Osteoblast (primary cell): ENCODE data around the gene POLD1. TPM values are rescaled to one million over a fixed set of nuclear protein-coding genes. Genes with fewer than 3 reads are reported as not detected.

Source experiments
- DNase-seq: peaks from one replicate; pipeline ENCODE4 v3.0.0; 2011; ENCODE audit warnings: low spot score, mixed read lengths; ENCODE audit not compliant: insufficient read length; ENCODE audit errors: missing footprints
- H2AFZ ChIP-seq: 2 replicates; pipeline ENCODE4 v1.6.0; 2011; ENCODE audit warnings: mild to moderate bottlenecking, low read length
- H3K27ac ChIP-seq: 2 replicates; pipeline ENCODE4 v1.5.1; 2011; ENCODE audit warnings: mild to moderate bottlenecking, low read depth, low read length, moderate library complexity
- H3K27me3 ChIP-seq: 2 replicates; pipeline ENCODE4 v1.6.0; 2012; ENCODE audit warnings: mild to moderate bottlenecking, control low read depth, inconsistent platforms, low read length, moderate library complexity; ENCODE audit not compliant: insufficient read depth
- H3K36me3 ChIP-seq: 2 replicates; pipeline ENCODE4 v1.5.1; 2011; ENCODE audit warnings: mild to moderate bottlenecking, low read length, control low read depth, moderate library complexity; ENCODE audit not compliant: insufficient read depth
- H3K4me1 ChIP-seq: 2 replicates; pipeline ENCODE4 v1.5.1; 2011; ENCODE audit warnings: mild to moderate bottlenecking, low read length, control low read depth, moderate library complexity; ENCODE audit not compliant: insufficient read depth
- H3K4me2 ChIP-seq: 2 replicates; pipeline ENCODE4 v1.6.0; 2011; ENCODE audit warnings: mild to moderate bottlenecking, low read length; ENCODE audit not compliant: insufficient read depth
- H3K4me3 ChIP-seq: fragments of 200-600 bp; sonication (generic); 3 replicates; pipeline ENCODE4 v1.5.1; 2012; ENCODE audit warnings: mild to moderate bottlenecking, low read length, inconsistent platforms; ENCODE audit not compliant: insufficient read depth
- H3K79me2 ChIP-seq: 2 replicates; pipeline ENCODE4 v1.6.0; 2012; ENCODE audit warnings: mild to moderate bottlenecking, low read length, control low read depth, inconsistent platforms; ENCODE audit not compliant: insufficient read depth
- H3K9me3 ChIP-seq: 2 replicates; pipeline ENCODE4 v1.5.1; 2011; ENCODE audit warnings: low read depth, low read length, control low read depth
- H4K20me1 ChIP-seq: 2 replicates; pipeline ENCODE4 v1.6.0; 2012; ENCODE audit warnings: mild to moderate bottlenecking, low read length, control low read depth; ENCODE audit not compliant: insufficient read depth
- total RNA-seq: library from RNA; depleted of rRNA; stranded (reverse); fragments of >200 nt; gene quantifications from 2 replicates; pipeline ENCODE4 v1.2.3, GENCODE V29; 2012
- TF ChIP-seq, protein P1 (sequence below): IDR thresholded peaks from 2 replicates; pipeline ENCODE4 v1.5.1; 2011; ENCODE audit warnings: mild to moderate bottlenecking, low read depth, low read length, moderate library complexity; ENCODE audit errors: extremely low read depth

Gene POLD1
- total RNA-seq, 1 donor = 15.6 TPM

GRCh38 chr19:50460161-50460765 is 76.1 kb downstream of the POLD1 start:
- Histone ChIP-seq H3K4me3 (no peak overlapping the region), H3K4me2 (peak overlapping the region; percentile 14), H3K27ac (no peak overlapping the region), H2AFZ (no peak overlapping the region), H4K20me1 (no peaks in the 10 kb centered on the region), H3K4me1 (peaks cover 8% of the 10 kb centered on the region), H3K9me3 (no peaks in the 10 kb centered on the region), H3K27me3 (peaks cover 13% of the 10 kb centered on the region), H3K79me2 (no peaks in the 10 kb centered on the region), H3K36me3 (no peaks in the 10 kb centered on the region)
- peak; percentile 90 for DNase-seq
- TF ChIP-seq, protein P1, sequence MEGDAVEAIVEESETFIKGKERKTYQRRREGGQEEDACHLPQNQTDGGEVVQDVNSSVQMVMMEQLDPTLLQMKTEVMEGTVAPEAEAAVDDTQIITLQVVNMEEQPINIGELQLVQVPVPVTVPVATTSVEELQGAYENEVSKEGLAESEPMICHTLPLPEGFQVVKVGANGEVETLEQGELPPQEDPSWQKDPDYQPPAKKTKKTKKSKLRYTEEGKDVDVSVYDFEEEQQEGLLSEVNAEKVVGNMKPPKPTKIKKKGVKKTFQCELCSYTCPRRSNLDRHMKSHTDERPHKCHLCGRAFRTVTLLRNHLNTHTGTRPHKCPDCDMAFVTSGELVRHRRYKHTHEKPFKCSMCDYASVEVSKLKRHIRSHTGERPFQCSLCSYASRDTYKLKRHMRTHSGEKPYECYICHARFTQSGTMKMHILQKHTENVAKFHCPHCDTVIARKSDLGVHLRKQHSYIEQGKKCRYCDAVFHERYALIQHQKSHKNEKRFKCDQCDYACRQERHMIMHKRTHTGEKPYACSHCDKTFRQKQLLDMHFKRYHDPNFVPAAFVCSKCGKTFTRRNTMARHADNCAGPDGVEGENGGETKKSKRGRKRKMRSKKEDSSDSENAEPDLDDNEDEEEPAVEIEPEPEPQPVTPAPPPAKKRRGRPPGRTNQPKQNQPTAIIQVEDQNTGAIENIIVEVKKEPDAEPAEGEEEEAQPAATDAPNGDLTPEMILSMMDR = no peak

- Histone ChIP-seq H4K20me1 (no peaks in the 10 kb centered on the region), H3K79me2 (no peaks in the 10 kb centered on the region), H2AFZ (peak overlapping the region; percentile 56), H3K4me1 (peaks cover 8% of the 10 kb centered on the region), H3K27ac (no peak overlapping the region), H3K4me2 (no peak overlapping the region), H3K9me3 (no peaks in the 10 kb centered on the region), H3K36me3 (no peaks in the 10 kb centered on the region), H3K4me3 (no peak overlapping the region), H3K27me3 (peaks cover 13% of the 10 kb centered on the region)
- peak; percentile 99 for DNase-seq
- TF ChIP-seq, protein P1 = peak; percentile 81
Measured at GRCh38 chr19:50461066-50461875, 77.1 kb downstream of the POLD1 start.

DNA sequence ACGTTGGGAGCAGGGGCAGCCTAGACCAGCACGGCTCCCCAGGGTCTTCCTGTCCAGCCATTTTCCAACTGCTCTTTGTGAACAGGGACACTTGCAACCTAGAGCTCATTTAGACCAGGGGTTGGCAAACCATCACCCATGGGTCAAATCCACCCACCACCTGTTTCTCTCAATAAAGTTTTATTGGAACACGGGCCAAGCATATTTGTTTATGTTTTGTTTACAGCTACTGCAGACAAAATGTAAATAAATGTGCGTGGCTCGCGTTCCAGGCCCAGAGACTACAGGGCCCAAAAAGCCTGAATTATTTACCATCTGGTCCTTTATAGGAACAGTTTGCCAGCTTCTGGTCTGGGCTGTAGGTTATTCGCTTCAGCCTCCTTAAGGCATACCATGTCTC is 78.8 kb downstream of the POLD1 start:
- Histone ChIP-seq H3K4me3 (no peak overlapping the region), H3K36me3 (no peaks in the 10 kb centered on the region)
- TF ChIP-seq, protein P1 = no peak

DNA sequence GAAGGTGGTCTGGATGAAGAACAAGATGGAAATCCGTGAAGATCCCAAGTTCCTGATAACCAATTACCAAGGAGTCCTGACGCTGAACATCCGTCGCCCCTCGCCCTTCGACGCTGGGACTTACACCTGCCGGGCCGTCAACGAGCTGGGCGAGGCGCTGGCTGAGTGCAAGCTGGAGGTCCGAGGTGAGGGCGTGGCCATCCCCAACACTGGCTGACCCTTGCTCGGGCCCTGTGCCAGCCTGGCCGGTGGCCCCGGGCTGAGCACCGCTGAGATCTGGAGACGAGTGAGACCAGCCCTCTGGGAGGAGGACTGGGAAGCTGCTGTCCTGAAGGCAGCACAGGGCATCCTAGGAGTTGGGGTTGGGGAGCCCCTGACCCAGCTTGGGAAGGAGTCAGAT is 80.2 kb downstream of the POLD1 start:
- H2AFZ ChIP-seq = no peak overlapping the region
- peaks cover 8% of the 10 kb centered on the region for H3K4me1 ChIP-seq
- H3K79me2 ChIP-seq = no peaks in the 10 kb centered on the region
- no peak overlapping the region for H3K4me2 ChIP-seq
- no peaks in the 10 kb centered on the region for H4K20me1 ChIP-seq
- H3K9me3 ChIP-seq = no peaks in the 10 kb centered on the region
- no peaks in the 10 kb centered on the region for H3K27me3 ChIP-seq
- no peak overlapping the region for H3K27ac ChIP-seq
- H3K36me3 ChIP-seq = no peaks in the 10 kb centered on the region
- H3K4me3 ChIP-seq = no peak overlapping the region
- TF ChIP-seq, protein P1 = no peak
- no peak for DNase-seq

More for the DNA sequence above, 78.8 kb downstream of the POLD1 start:
- peaks cover 4% of the 10 kb centered on the region for H3K27me3 ChIP-seq
- DNase-seq = peak; percentile 61
- no peaks in the 10 kb centered on the region for H3K9me3 ChIP-seq
- H3K4me2 ChIP-seq = no peak overlapping the region
- no peaks in the 10 kb centered on the region for H3K79me2 ChIP-seq
- no peaks in the 10 kb centered on the region for H4K20me1 ChIP-seq
- no peak overlapping the region for H2AFZ ChIP-seq
- H3K4me1 ChIP-seq = peaks cover 8% of the 10 kb centered on the region
- no peak overlapping the region for H3K27ac ChIP-seq
